HuH-7.5 (cell line): ENCODE results near the gene SCYGR1.
"Not testable (repeated sequence)": the region's sequence is repeated elsewhere in the genome, so short reads cannot be mapped to it uniquely, and the experiment has no call there.

Source experiments
- DNase-seq: peaks from one replicate; pipeline ENCODE4 v3.0.0; 2011; ENCODE audit warnings: low spot score

SCYGR1 gene

GRCh38 chr2:227402959-227403358 is 15.2 kb upstream of the SCYGR1 start:
- no peak for DNase-seq

- no peak for DNase-seq
These were observed 14.6 kb upstream of the SCYGR1 start for GRCh38 chr2:227402321-227402720.

GRCh38 chr2:227401550-227401949 is 13.8 kb upstream of the SCYGR1 start:
- DNase-seq = no peak

GRCh38 chr2:227398684-227399670 is 11.2 kb upstream of the SCYGR1 start:
- DNase-seq = no peak

GRCh38 chr2:227397562-227397961 is 9.8 kb upstream of the SCYGR1 start:
- DNase-seq = no peak

- DNase-seq = no peak
These were observed 7.8 kb upstream of the SCYGR1 start for GRCh38 chr2:227395556-227395955.

- no peak for DNase-seq
These were observed 6.7 kb upstream of the SCYGR1 start for GRCh38 chr2:227394401-227394800.

- DNase-seq = no peak
These were observed 2.9 kb upstream of the SCYGR1 start for GRCh38 chr2:227390468-227391256.

- DNase-seq = no peak
These were observed 1.9 kb upstream of the SCYGR1 start for GRCh38 chr2:227389661-227390060.

- DNase-seq = no peak
These were observed 1.5 kb upstream of the SCYGR1 start for GRCh38 chr2:227389231-227389630.

- no peak for DNase-seq
These were observed 825 bp upstream of the SCYGR1 start for GRCh38 chr2:227388537-227389011.

GRCh38 chr2:227386630-227387029 is 1.1 kb downstream of the SCYGR1 start:
- no peak for DNase-seq

- DNase-seq = no peak
These were observed 4.1 kb downstream of the SCYGR1 start for GRCh38 chr2:227383686-227384085.

GRCh38 chr2:227382241-227382835 is 5.4 kb downstream of the SCYGR1 start:
- DNase-seq = not testable (repeated sequence)

- DNase-seq = no peak
These were observed 8.7 kb downstream of the SCYGR1 start, which contains the start of gene TM4SF20 for GRCh38 chr2:227379095-227379494. Gene TM4SF20 (minus strand): TSS chr2:227379306. CDS start chr2:227379268, 38 bp downstream.

GRCh38 chr2:227378371-227378782 is 9.4 kb downstream of the SCYGR1 start:
- DNase-seq = no peak

GRCh38 chr2:227377467-227378351 is 10.0 kb downstream of the SCYGR1 start:
- no peak for DNase-seq

- DNase-seq = no peak
These were observed 10.9 kb downstream of the SCYGR1 start for GRCh38 chr2:227376656-227377396.

GRCh38 chr2:227374158-227374557 is 13.6 kb downstream of the SCYGR1 start:
- DNase-seq = no peak

- DNase-seq = no peak
These were observed 14.4 kb downstream of the SCYGR1 start for GRCh38 chr2:227373389-227373788.
